HG03521 (cell line): Measurements from ENCODE around the gene RAB15.

Experiments
- ATAC-seq: cut with Tn5 transposase; IDR thresholded peaks from one replicate; pipeline ENCODE4 v1.9.1; 2021; ENCODE audit warnings: mild to moderate bottlenecking, moderate library complexity; ENCODE audit not compliant: unreplicated experiment

The RAB15 gene

DNA sequence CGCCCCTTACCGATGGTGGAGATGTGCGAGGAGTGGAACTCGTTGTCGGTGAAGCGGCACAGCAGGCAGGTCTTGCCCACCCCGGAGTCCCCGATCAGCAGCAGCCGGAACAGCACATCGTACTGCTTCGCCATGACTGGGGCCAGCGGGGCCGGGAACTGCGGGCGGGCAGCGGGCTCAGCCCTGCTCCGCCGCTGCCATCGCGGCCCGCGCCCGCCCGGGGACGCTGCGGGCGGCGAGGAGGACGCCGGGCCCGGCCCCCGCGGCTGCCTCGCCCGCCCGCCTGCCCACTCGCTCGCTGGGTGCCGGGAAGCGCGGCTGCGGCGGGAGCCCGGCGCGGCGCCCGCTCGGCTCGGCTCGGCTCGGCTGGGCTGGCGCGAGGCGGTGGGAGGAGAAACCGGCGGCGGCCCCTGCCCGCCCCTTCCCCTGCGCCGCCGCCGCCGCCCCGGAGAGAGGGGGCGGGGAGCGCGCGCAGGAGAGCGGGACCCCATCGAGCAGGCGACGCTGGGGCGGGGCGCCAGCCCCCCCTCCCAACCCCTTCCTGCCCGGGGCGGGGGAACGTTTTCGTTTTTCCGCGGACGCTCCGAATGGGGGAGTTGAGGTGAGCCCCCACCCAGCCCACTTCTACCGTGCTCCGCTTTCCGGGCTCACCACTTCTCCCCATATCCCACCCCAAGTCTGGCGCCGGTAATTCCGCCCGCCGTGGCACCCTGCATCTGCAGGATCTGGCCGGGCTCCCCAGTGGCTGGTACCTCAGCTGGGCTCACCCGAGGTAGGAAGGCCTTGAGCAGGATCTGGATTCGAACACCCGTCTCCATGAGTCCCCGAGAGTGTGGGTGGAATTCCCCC lies at the start of gene RAB15:
RAB15 (minus strand) TSS at position 394 of the 849 bp plus-strand sequence; CDS start at position 134, 260 bp downstream.
- ATAC-seq: no peak

DNA sequence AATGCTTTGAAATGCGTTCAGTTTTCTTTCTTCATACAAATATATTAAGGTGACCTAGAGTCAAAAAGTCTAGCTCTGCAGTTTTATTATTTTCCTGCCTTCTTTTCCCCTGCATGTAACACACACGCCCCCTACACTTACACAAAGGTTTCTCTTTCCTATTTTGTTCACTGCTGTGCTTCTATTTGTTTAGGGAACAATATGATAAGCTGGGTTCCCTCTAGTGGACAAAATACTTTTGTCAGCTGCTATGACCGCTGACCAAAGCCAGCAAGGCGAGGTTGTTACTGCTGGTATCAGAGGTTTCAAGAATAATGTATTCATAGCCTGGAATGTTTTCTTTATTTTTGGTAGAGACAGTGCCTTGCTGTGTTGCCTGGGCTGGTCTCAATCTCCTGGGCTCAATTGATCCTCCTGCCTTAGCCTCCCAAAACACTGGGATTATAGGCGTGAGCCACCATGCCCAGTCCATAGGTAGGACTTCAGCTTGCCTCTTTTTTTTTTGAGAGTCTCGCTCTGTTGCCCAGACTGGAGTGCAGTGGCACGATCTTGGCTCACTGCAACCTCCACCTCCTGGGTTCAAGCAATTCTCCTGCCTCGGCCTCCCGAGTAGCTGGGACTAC lies 47.9 kb upstream of the RAB15 start:
- ATAC-seq: no peak

DNA sequence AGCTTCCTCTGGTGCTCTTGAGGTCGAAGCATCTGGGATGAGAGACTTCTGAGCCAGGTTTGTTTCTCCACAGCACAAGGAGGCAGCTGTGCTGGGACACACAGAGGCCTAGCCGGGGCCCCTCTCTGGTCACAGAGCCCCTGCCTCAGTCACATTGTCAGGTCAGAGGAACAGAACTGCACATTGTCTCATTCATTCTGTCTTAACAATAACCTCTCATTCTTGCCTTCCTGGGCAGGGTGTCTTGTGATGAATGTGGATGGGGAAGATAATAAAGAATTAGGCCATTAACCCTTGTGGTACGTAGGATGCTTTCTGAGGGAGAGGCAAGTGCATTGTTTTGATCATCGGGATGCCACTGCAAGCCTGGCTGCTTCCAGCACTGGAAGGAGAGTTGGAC lies 44.3 kb upstream of the RAB15 start:
- ATAC-seq: no peak

DNA sequence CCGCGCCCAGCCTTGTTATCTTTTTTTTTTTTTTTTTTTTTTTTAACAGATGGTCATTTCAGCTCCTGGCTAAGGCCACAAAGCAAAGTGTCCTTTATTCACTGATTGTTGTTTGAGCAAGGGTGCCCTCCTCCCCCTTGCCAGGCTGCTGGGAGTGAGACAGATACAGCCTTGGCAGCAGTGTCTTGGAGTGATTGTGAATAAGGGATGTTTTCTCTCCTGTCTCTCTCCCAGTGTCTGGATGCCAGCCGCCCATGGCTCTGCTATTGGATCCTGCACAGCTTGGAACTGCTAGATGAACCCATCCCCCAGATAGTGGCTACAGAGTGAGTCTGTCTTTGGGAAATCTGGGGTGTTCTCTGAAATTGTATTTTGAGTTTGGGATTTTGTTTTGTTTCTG lies 43.3 kb upstream of the RAB15 start:
- no peak for ATAC-seq

DNA sequence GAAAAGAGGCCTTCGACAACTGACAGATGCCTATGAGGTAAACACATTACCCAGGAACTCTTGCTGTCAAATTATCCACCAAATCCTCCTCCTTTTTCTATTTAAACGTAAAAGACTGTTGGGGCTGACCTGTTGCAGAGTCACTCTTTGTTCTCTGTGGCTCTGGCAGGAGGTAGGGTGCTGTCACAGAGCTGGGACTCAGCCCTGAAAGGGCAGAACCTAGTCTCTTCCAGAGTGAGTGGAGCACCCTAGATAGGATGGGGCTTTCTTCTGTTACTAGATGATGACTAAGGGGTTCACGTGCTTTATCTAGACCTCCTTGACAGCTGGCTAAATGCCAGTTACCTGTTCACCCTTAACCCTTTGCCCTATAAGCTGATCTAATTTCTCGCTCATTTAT lies 40.2 kb upstream of the RAB15 start:
- no peak for ATAC-seq

DNA sequence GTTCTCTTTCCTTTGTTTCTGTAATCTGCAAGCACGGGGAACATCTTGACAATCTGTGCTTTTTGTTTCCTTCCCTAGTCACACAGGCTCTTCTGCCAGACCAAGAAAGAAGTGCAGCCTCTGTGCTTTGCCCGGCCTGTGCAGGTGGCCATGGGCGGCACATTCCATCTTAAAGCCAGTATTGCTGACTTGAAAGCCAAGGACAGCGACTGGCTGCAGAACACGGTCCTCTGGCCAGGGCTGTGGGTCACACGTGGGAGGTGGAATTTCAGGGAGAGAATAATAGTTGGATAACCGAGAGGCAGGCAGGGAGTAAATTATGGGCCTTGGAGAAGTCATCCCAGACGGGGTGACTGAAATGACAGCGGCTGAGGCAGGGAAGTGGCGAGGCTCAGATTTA lies 39.4 kb upstream of the RAB15 start:
- ATAC-seq: no peak

DNA sequence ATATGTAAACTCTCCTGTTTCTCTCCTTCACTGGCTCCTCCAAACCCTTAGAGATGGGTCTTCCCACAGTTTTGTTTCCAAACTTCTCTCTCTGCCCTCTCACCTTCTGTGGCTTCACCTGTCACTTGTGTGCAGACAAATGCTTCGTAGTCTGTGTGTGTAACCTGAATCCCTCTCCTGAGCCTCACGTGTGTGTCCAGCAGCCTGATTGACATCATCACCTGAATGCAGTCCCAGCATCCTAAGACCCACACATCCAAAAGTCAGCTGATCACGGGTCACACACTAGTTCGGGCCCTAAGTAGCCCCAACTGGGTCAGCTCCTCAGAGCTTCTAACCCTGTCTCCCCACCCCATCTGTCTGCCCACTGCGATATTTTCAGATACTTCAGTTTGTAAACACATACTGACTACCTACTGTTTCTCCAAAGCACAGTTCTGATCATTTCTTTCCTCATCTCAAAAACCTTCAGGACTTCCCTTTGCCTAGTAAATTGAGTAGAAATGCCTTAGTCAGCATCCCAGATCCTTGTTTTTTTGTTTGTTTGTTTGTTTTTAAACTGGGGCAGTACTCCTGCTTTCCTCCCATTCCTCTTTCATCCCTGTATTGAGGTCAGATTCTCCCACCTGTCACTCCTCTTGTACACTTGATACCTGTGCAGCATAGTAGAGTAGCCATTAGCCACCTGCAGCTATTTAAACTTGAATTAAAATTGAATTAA lies 38.2 kb upstream of the RAB15 start:
- no peak for ATAC-seq

DNA sequence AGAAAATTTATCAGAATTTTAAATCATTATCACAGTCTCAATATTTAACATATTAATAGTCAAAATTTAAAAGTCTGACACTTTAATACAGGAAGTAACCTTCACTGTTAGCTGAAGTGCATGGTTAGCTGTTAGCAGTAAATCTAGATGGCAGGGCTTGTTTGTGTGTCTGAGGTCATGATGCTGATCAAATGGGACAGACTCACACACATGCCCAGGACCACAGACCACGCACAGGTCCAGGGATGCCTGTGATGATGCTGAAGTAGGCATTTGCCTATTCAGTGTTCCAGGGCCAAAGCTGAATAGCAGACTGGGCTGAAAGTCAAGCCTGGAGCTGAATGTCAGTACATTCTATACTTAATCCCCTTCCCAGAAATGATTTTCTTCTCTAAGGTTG lies 35.1 kb upstream of the RAB15 start:
- no peak for ATAC-seq

DNA sequence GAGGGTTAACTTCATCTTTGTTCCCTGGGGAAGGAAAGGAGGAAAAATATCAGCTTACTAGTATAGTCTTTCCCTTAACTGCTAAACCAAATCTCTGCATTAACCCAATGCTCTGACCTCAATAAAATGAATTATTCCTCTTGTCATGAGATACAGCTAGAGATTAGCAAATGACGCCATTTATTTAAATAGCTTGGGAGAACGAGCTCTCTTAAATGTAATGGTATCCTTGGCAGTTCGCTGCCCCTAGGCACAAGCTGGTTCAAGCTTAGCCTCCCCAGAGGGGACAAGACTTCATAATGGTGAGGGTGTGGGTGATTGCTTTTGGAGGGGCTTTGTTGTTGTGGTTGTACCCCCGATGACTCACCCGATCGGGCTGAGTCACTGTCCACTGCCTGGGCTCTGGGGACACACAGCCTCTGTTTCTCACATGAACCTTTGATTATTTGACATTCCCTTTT lies 34.2 kb upstream of the RAB15 start:
- no peak for ATAC-seq

DNA sequence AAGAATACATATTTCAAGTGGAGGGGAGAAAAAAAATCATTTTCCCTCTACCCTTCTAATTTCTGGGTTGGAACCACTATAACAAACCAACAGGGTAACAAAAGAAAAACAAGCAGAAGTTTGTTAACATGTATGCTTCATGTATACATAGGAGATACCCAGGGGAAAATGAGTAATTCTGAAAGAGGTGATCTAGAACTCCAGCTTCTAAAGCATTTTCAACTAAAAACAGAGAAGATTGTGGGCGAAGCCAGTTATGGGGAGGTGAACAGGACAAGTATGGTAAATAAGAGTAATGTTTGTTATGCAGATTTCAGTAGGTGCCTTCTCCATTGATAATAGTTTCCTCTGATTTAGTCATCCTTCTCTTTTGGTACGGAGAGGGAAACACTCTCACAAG lies 31.3 kb upstream of the RAB15 start:
- no peak for ATAC-seq

DNA sequence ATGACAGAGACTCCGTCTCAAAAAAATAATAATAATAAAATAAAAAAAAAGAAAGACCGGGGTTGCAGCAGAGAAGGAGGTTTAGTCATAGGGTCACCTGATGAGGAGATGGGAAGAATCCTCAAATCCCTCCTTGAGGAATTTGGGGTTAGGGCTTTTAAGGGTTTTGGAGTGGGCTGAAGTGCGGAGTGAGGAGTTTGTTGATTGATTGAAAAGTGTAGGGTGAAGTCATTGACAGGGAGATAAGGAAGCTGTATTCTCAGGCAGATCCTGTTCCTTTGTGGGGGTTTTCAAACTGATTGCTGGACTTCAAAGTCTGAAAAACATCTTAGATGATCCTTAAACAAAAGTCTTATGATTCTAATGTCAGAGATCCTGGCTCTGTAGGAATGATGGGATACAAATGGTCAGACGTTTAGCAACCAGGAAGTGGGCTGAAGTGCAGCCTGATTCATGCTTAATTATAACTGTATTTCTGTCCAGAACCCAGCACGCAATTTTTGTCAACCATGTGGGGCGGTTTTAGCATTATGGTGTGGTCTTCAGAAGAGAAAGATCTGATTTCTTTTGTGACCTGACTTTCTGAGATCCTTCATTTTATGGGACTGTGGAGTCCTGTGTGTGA lies 30.6 kb upstream of the RAB15 start:
- no peak for ATAC-seq

DNA sequence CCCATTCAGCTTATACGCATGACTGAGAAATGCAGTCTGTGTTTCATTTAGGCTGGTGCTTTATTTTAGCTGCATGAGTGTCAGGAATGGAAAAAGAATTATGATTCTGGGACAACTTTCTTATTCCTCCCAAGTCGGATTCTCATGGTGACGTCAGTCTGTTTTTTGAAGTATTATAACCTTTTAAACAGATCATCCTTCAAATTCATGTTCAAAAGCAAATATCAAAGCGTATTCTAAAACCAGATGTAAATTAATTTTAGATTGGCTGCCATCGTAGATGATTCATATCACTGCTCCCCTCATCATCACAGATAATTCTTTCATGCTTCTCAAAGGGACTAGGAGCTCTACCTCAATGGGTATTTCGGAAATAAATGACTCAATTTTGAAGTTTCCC lies 29.6 kb upstream of the RAB15 start:
- ATAC-seq: no peak

DNA sequence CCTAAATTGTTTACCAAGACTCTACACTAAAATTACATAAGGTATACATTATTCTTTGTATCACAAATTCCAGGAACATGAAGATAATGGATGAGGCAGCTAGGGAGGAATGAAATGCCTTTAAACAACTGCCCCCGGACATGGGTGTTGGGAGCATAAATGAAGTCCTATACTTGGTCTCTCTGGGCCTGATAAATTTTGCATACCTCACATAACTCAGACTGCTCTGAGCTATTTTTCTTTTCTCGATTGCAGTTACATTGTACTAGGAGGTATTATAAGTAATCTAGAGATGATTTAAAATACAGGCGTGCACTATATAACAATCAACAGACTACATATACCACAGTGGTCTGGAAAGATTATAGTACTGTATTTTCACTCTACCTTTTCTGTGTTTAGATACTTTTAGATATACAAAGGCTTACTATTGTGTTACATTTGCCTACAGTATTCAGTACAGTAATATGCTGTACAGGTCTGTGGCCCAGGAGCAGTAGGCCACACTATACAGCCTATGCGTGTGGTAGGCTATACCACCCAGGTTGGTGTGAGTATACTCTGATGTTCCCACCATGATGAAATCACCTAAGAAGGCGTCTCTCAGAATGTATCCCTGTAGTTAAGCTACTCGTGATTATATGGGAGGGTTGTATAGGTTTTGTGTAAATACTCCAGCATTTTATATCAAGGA lies 28.9 kb upstream of the RAB15 start:
- no peak for ATAC-seq

DNA sequence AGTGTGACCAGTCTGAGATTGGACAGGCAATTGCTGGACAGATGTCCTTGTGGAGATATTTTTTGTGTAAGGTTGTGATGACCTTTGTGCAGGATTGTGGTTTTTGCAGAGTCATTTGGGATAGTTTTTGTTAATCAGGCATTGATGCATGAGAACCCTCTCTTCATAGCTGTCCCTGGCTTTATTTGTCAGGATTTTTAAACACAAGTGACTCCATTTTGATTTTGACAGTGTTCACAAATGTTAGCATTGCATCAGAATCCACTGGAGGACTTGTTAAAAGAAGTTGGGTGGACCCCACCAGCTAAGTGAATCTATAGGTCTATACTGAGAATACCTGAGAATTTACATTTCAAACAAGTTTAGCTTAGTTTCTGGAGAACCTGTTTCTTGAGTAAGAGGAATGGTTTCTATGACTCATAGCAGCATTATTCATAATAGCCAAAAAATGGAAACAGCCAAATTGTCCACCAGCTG lies 26.4 kb upstream of the RAB15 start:
- no peak for ATAC-seq

DNA sequence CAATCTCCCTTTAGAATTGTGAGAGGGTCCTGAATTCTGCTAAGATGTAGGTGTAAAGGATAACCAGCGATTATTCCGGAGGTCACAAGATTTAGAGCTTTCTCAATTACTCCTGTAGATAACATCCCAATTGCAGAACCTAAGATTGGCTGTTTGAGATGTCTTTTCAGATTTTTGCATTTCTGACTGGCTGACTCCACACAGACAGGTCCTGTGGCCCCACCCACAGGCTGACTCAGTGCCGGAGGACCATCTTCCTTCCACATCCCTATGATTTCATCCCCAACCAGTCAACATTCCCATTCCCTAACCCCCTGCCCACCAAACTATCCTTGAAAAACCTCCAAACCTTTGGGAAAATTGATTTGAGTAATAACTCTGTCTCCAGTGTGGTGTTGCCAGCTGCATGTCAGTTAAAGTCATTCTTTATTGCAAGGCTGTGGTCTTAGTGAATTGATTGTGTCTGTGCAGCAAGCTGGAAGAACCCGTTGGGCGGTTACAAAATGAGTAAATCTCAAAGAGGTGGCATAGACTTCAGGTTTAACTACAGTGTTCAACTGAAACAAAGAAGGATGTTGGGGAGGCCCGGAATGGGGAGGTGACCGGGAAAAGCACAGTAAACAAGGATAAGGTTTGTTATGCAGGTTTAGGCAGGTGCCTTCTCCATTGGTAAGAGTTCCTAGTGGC lies 25.1 kb upstream of the RAB15 start:
- ATAC-seq: no peak

DNA sequence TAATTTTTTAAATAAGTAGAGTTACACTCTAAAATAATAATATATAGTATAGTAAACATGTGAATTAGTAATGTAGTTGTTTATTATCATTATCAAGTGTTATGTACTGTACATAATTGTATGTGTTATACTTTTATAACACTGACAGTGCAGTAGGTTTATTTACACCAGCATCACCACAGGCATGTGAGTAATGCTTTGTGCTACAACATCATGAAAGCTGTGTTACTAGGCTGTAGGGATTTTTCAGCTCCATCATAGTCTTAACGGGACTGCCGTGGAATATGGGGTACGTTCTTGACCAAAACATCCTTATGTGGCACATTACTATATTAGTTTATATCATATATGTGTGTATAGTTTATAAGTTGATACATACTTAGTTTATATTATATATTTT lies 23.2 kb upstream of the RAB15 start:
- no peak for ATAC-seq

DNA sequence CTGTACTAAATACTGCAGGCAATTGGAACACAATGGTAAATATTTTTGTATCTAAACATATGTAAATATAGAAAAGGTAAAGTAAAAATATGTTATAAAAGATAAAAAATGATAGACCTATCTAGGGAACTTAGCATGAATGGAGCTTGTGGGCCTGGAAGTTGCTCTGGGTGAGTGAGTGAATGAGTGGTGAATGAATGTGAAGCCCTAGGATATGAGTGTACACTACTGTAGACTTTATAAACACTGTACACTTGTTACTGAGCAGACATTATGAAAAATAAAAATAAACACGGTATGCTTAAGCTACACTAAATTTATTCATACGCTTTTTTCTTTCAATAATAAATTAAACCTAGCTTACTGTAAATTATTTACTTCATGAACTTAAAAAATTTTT lies 22.4 kb upstream of the RAB15 start:
- ATAC-seq: no peak

DNA sequence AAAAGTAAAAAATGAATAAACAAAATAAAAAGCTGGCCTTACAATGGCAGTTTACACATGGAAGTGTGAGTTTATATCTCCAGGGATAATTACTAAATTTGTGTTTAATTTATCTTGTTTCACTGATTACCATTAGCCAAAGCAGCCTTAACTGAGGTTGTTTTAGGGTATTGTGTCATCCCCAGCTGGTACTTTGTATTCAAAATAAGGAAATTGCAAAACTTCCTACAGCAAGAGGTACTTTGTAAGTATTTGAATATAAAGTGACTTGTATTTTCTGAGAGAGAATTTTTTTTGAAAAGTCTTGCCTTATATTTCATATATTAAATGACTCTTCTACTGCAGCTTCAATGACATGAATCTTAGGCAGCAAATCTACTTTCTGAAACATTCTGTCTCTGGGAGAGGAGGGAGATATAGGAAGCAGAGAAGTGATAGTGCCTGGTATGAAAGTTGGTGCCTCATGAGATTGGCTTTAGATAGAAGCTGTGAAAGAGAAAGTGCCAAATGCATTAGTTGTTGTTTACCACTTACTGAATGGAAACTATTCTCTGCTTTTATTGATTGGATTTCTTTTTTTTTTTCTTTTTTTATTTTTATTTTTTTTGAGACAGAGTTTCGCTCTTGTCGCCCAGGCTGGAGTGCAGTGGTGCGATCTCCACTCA lies 21.3 kb upstream of the RAB15 start:
- no peak for ATAC-seq

DNA sequence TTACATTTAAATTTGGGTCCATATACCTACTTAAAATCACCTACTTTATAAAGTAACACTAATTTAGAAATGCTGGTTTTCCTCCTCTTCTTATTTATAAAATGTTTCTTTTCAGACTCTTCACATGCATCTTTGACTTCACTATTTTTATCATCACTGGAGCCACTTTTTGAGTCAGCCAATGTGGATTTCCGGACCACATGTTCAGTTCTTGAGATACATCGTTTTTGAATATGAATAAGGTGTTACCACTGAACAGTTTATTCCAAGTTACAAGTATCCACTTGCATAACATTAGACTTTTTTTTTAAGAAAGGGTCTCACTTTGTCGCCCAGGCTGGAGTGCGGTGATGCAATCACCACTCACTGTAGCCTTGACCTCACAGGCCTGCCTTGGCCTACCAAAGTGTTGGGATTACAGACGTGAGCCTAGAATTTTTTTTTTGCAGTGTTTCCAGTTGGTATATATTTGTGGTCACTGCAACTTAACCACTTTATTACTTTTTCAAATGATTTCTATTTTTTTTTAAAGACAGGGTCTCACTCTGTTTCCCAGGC lies 20.3 kb upstream of the RAB15 start:
- no peak for ATAC-seq
